Loucy (cell line): ENCODE data around the gene CST4.

ENCODE experiments used
- CTCF ChIP-seq: fragments of 200-600 bp; sonication (generic); conservative IDR thresholded peaks from 2 replicates; pipeline ENCODE4 v1.5.1; 2014; ENCODE audit warnings: mild to moderate bottlenecking, antibody characterized with exemption, low read length
- EZH2phosphoT487 ChIP-seq: fragments of 200-600 bp; IDR thresholded peaks from 2 replicates; pipeline ENCODE4 v1.6.1; 2018; ENCODE audit warnings: antibody characterized with exemption, mild to moderate bottlenecking, moderate library complexity, borderline replicate concordance

GRCh38 chr20:23671479-23671878 is 17.4 kb downstream of the CST4 start:
- TF ChIP-seq CTCF (no peak), EZH2phosphoT487 (no peak)
